Measurements from ENCODE around the gene SETMAR. TPM values are rescaled to one million over a fixed set of nuclear protein-coding genes. Genes with fewer than 3 reads are reported as not detected.
"Not testable (repeated sequence)": the region's sequence is repeated elsewhere in the genome, so short reads cannot be mapped to it uniquely, and the experiment has no call there.

Gene SETMAR
- total RNA-seq, 1 donor from 2014 or later, result 15.3 TPM

- no peaks in the 10 kb centered on the region for H3K9me3 Mint-ChIP-seq (ENCODE audit: unreplicated experiment)
- no peak overlapping the region for H3K4me3 Mint-ChIP-seq (ENCODE audit: unreplicated experiment)
- DNase-seq (ENCODE audit: low spot score), result no peak
- peaks cover 3% of the 10 kb centered on the region for H3K27me3 Mint-ChIP-seq (ENCODE audit: unreplicated experiment)
- H3K36me3 Mint-ChIP-seq (ENCODE audit: low read depth, unreplicated experiment), result no peaks in the 10 kb centered on the region
- H3K27ac Mint-ChIP-seq (ENCODE audit: unreplicated experiment), result no peak overlapping the region
- TF ChIP-seq CTCF (IDR thresholded peaks at IDR 0.05; ENCODE audit: unreplicated experiment), result no peak
- H3K4me1 Mint-ChIP-seq (ENCODE audit: unreplicated experiment), result peaks cover 13% of the 10 kb centered on the region
Measured at GRCh38 chr3:4322635-4323034, 19.5 kb downstream of the SETMAR start.

GRCh38 chr3:4323246-4324027 is 20.3 kb downstream of the SETMAR start:
- Mint-ChIP-seq H3K4me1 (ENCODE audit: unreplicated experiment) (peaks cover 13% of the 10 kb centered on the region), H3K9me3 (ENCODE audit: unreplicated experiment) (no peaks in the 10 kb centered on the region), H3K27ac (ENCODE audit: unreplicated experiment) (no peak overlapping the region), H3K27me3 (ENCODE audit: unreplicated experiment) (peaks cover 3% of the 10 kb centered on the region), H3K36me3 (ENCODE audit: low read depth, unreplicated experiment) (peaks cover 2% of the 10 kb centered on the region), H3K4me3 (ENCODE audit: unreplicated experiment) (no peak overlapping the region)
- no peak for TF ChIP-seq CTCF (IDR thresholded peaks at IDR 0.05; ENCODE audit: unreplicated experiment)
- DNase-seq (ENCODE audit: low spot score), result no peak

- peaks cover 9% of the 10 kb centered on the region for H3K9me3 Mint-ChIP-seq (ENCODE audit: unreplicated experiment)
- H3K4me3 Mint-ChIP-seq (ENCODE audit: unreplicated experiment), result no peak overlapping the region
- DNase-seq (ENCODE audit: low spot score), result no peak
- H3K27ac Mint-ChIP-seq (ENCODE audit: unreplicated experiment), result no peak overlapping the region
- peaks cover 18% of the 10 kb centered on the region for H3K36me3 Mint-ChIP-seq (ENCODE audit: low read depth, unreplicated experiment)
- H3K27me3 Mint-ChIP-seq (ENCODE audit: unreplicated experiment), result no peaks in the 10 kb centered on the region
- TF ChIP-seq CTCF (IDR thresholded peaks at IDR 0.05; ENCODE audit: unreplicated experiment), result no peak
- peaks cover under 1% of the 10 kb centered on the region for H3K4me1 Mint-ChIP-seq (ENCODE audit: unreplicated experiment)
Measured at GRCh38 chr3:4326868-4327267, 23.7 kb downstream of the SETMAR start.

- Mint-ChIP-seq H3K4me3 (ENCODE audit: unreplicated experiment) (peak overlapping the region; percentile 56), H3K36me3 (ENCODE audit: low read depth, unreplicated experiment) (peaks cover 18% of the 10 kb centered on the region)
- H3K9me3 Mint-ChIP-seq (ENCODE audit: unreplicated experiment); H3K27me3 Mint-ChIP-seq (ENCODE audit: unreplicated experiment); DNase-seq (ENCODE audit: low spot score); H3K4me1 Mint-ChIP-seq (ENCODE audit: unreplicated experiment); H3K27ac Mint-ChIP-seq (ENCODE audit: unreplicated experiment): not testable (repeated sequence)
Measured at GRCh38 chr3:4329806-4330205, 26.6 kb downstream of the SETMAR start.

- no peak overlapping the region for H3K27ac Mint-ChIP-seq (ENCODE audit: unreplicated experiment)
- no peak overlapping the region for H3K4me3 Mint-ChIP-seq (ENCODE audit: unreplicated experiment)
- peaks cover 6% of the 10 kb centered on the region for H3K4me1 Mint-ChIP-seq (ENCODE audit: unreplicated experiment)
- H3K36me3 Mint-ChIP-seq (ENCODE audit: low read depth, unreplicated experiment), result peaks cover 18% of the 10 kb centered on the region
- DNase-seq (ENCODE audit: low spot score), result no peak
- H3K9me3 Mint-ChIP-seq (ENCODE audit: unreplicated experiment), result peaks cover 9% of the 10 kb centered on the region
- H3K27me3 Mint-ChIP-seq (ENCODE audit: unreplicated experiment), result peaks cover 1% of the 10 kb centered on the region
- no peak for TF ChIP-seq CTCF (IDR thresholded peaks at IDR 0.05; ENCODE audit: unreplicated experiment)
Measured at GRCh38 chr3:4332111-4332510, 28.9 kb downstream of the SETMAR start.
